GM19099 (cell line): ENCODE results near the gene UXS1.

Experiments used
- POLR2A ChIP-seq: IDR thresholded peaks from 3 replicates; pipeline ENCODE4 v1.6.1; 2011; ENCODE audit warnings: low read depth; ENCODE audit not compliant: insufficient read length; ENCODE audit errors: extremely low read depth

Gene UXS1

GRCh38 chr2:106053581-106053980 is 140.5 kb downstream of the UXS1 start:
- TF ChIP-seq POLR2A, result no peak

GRCh38 chr2:106053116-106053515 is 141.0 kb downstream of the UXS1 start:
- no peak for TF ChIP-seq POLR2A

GRCh38 chr2:106044859-106045258 is 149.2 kb downstream of the UXS1 start:
- TF ChIP-seq POLR2A, result no peak

- no peak for TF ChIP-seq POLR2A
Observed at GRCh38 chr2:106044021-106044420, 150.1 kb downstream of the UXS1 start.
